Hepatocyte (in vitro differentiated cells): Measurements from ENCODE around the gene NUAK2.

ENCODE experiments used
- CTCF ChIP-seq: fragments of 200-600 bp; sonication (generic); IDR thresholded peaks from 2 replicates; pipeline ENCODE4 v1.5.1; 2016; ENCODE audit warnings: antibody characterized with exemption, mild to moderate bottlenecking; ENCODE audit not compliant: poor library complexity
- EZH2 ChIP-seq: fragments of 200-600 bp; sonication (generic); IDR thresholded peaks from 2 replicates; pipeline ENCODE4 v1.6.1; 2016; ENCODE audit warnings: antibody characterized with exemption, mild to moderate bottlenecking, borderline replicate concordance
- EZH2phosphoT487 ChIP-seq: fragments of 200-600 bp; sonication (generic); IDR thresholded peaks from one replicate; pipeline ENCODE4 v1.6.1; 2018; ENCODE audit warnings: antibody characterized with exemption, mild to moderate bottlenecking, low read depth, moderate library complexity; ENCODE audit not compliant: unreplicated experiment, severe bottlenecking

- TF ChIP-seq CTCF (no peak), EZH2 (no peak), EZH2phosphoT487 (no peak)
These were observed 22.8 kb upstream of the NUAK2 start for GRCh38 chr1:205344066-205344928.
